HepG2 (cell line): ENCODE measurements around the gene UBE2Q2. TPM values are rescaled to one million over a fixed set of nuclear protein-coding genes. Genes with fewer than 3 reads are reported as not detected.
A peak's percentile ranks its signal among the peaks of the same experiment; 100 is the strongest.

ENCODE experiments used
- CREM ChIP-seq, 2 experiments: sonication (generic) in 1 of 2; formaldehyde crosslinking in 1 of 2; IDR thresholded peaks; 2 replicates each; pipeline versions ENCODE4 v1.4.0 to v1.6.1; 2016 to 2020; ENCODE audit warnings: antibody characterized with exemption in 1 of 2, mild to moderate bottlenecking in 1 of 2, missing genetic modification reagents in 1 of 2
- NFE2L2 ChIP-seq: fragments of 150-350 bp; IDR thresholded peaks from 2 replicates; pipeline ENCODE4 v1.6.1; 2014; ENCODE audit warnings: low read length
- NFKB2 ChIP-seq: sonication (generic); formaldehyde crosslinking; IDR thresholded peaks from 2 replicates; pipeline ENCODE4 v1.4.0; 2020; ENCODE audit warnings: missing genetic modification reagents, borderline replicate concordance
- NR2F6 ChIP-seq, 2 experiments: IDR thresholded peaks; 2 replicates each; pipeline ENCODE4 v1.6.1; 2016; ENCODE audit warnings: antibody characterized with exemption in 1 of 2, mild to moderate bottlenecking in 1 of 2
- SMYD3 ChIP-seq: sonication (generic); formaldehyde crosslinking; IDR thresholded peaks from 2 replicates; pipeline ENCODE4 v1.8.1; 2023; ENCODE audit warnings: mild to moderate bottlenecking, missing genetic modification reagents
- SP1 ChIP-seq, 2 experiments: fragments of 450-650 bp in 1 of 2; sonication (generic) in 1 of 2; formaldehyde crosslinking in 1 of 2; IDR thresholded peaks; 2 replicates each; pipeline versions ENCODE4 v1.4.0 to v1.6.1; 2016 to 2020; ENCODE audit warnings: missing genetic modification reagents in 1 of 2
- TOE1 ChIP-seq: sonication (generic); formaldehyde crosslinking; IDR thresholded peaks from 2 replicates; pipeline ENCODE4 v1.4.0; 2020; ENCODE audit warnings: mild to moderate bottlenecking, missing genetic modification reagents
- ZFAT ChIP-seq: sonication (generic); formaldehyde crosslinking; conservative IDR thresholded peaks from 2 replicates; pipeline ENCODE4 v1.8.1; 2023; ENCODE audit warnings: missing genetic modification reagents, inconsistent platforms
- ZKSCAN1 ChIP-seq: fragments of 150-350 bp; IDR thresholded peaks from 2 replicates; pipeline ENCODE4 v1.6.1; 2014; ENCODE audit warnings: low read length
- ZNF136 ChIP-seq: sonication (generic); formaldehyde crosslinking; IDR thresholded peaks from 2 replicates; pipeline ENCODE4 v1.8.1; 2022; ENCODE audit warnings: low read depth, mild to moderate bottlenecking, moderate library complexity, missing genetic modification reagents
- ZNF138 ChIP-seq: sonication (generic); formaldehyde crosslinking; IDR thresholded peaks from 2 replicates; pipeline ENCODE4 v1.5.0; 2020; ENCODE audit warnings: mild to moderate bottlenecking, low read depth, missing genetic modification reagents
- ZNF569 ChIP-seq: sonication (generic); formaldehyde crosslinking; IDR thresholded peaks from 2 replicates; pipeline ENCODE4 v1.5.0; 2020; ENCODE audit warnings: mild to moderate bottlenecking, missing genetic modification reagents, moderate library complexity, borderline replicate concordance
- polyA plus RNA-seq, 8 experiments: library from polyadenylated mRNA; depleted of rRNA in 3 of 8; stranded (reverse) in 7 of 8; unstranded in 1 of 8; fragments of >200 nt; fragmentation: Illumina TruSeq in 4 of 8; extraction: Trizol in 4 of 8; gene quantifications; 2 replicates each; pipeline versions ENCODE4 v1.2.1 to v1.2.3, GENCODE V29; 2011 to 2016; ENCODE audit warnings: low read depth in 4 of 8, missing spikeins in 1 of 8, mixed read lengths in 1 of 8; ENCODE audit not compliant: insufficient read depth in 1 of 8
- total RNA-seq, 5 experiments: library from RNA; depleted of rRNA; stranded (reverse); fragments of >200 nt; fragmentation: Illumina TruSeq; extraction: Trizol; gene quantifications; 2 replicates each; pipeline ENCODE4 v1.2.3, GENCODE V29; 2016; ENCODE audit warnings: low read depth in 1 of 5
- TF ChIP-seq, protein P1 (sequence below): sonication (generic); formaldehyde crosslinking; IDR thresholded peaks from 2 replicates; pipeline ENCODE4 v1.5.1; 2020; ENCODE audit warnings: mild to moderate bottlenecking, missing genetic modification reagents, borderline replicate concordance
- TF ChIP-seq, protein P2 (sequence below): IDR thresholded peaks from 2 replicates; pipeline ENCODE4 v1.6.1; 2016; ENCODE audit warnings: low read depth
- TF ChIP-seq, protein P3 (sequence below): sonication (generic); formaldehyde crosslinking; IDR thresholded peaks from 2 replicates; pipeline ENCODE4 v1.4.0; 2020; ENCODE audit warnings: missing genetic modification reagents
- TF ChIP-seq, protein P4 (sequence below): sonication (generic); formaldehyde crosslinking; conservative IDR thresholded peaks from 2 replicates; pipeline ENCODE4 v1.4.0; 2020; ENCODE audit warnings: missing genetic modification reagents

The UBE2Q2 gene
- total and polyA plus RNA-seq, 2 of the 13 experiments (the other 11 are each of a cell fraction or from before 2014, with no cell fraction given) = 10.6 to 20.4 TPM

DNA sequence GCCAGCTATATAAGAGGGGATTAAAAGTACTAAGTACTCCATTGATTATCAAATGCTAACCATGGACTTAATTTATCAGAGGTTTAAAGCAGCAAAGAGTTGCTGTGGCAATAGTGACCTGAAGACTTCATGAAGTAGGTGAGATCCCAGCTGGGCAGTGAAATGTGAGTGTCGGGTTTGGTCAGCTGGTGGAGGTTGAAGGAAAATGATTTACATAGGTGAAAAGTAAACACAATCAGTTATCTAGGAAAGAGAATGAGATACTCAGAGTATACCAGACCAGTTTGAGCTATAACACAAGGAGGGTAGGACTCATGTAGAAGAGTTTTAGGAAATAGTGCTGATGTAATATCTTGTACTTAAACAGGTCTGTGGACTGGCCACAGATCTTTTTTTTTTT is 43.9 kb downstream of the UBE2Q2 start (continued):
- TF ChIP-seq SMYD3 (CRISPR knock-in tag) (no peak), SP1 (IDR thresholded peaks at IDR 0.05) (no peak), SP1 (CRISPR knock-in tag; IDR thresholded peaks at IDR 0.05) (no peak), ZFAT (CRISPR knock-in tag) (no peak), ZNF136 (no peak), ZNF569 (CRISPR knock-in tag) (no peak), ZKSCAN1 (no peak), CREM (IDR thresholded peaks at IDR 0.05) (no peak), CREM (CRISPR knock-in tag; IDR thresholded peaks at IDR 0.05) (no peak), NR2F6 (IDR thresholded peaks at IDR 0.05) (no peak), NR2F6 (CRISPR knock-in tag; IDR thresholded peaks at IDR 0.05) (no peak), ZNF138 (no peak), NFKB2 (CRISPR knock-in tag) (no peak), NFE2L2 (no peak), TOE1 (no peak)
- TF ChIP-seq, protein P1, sequence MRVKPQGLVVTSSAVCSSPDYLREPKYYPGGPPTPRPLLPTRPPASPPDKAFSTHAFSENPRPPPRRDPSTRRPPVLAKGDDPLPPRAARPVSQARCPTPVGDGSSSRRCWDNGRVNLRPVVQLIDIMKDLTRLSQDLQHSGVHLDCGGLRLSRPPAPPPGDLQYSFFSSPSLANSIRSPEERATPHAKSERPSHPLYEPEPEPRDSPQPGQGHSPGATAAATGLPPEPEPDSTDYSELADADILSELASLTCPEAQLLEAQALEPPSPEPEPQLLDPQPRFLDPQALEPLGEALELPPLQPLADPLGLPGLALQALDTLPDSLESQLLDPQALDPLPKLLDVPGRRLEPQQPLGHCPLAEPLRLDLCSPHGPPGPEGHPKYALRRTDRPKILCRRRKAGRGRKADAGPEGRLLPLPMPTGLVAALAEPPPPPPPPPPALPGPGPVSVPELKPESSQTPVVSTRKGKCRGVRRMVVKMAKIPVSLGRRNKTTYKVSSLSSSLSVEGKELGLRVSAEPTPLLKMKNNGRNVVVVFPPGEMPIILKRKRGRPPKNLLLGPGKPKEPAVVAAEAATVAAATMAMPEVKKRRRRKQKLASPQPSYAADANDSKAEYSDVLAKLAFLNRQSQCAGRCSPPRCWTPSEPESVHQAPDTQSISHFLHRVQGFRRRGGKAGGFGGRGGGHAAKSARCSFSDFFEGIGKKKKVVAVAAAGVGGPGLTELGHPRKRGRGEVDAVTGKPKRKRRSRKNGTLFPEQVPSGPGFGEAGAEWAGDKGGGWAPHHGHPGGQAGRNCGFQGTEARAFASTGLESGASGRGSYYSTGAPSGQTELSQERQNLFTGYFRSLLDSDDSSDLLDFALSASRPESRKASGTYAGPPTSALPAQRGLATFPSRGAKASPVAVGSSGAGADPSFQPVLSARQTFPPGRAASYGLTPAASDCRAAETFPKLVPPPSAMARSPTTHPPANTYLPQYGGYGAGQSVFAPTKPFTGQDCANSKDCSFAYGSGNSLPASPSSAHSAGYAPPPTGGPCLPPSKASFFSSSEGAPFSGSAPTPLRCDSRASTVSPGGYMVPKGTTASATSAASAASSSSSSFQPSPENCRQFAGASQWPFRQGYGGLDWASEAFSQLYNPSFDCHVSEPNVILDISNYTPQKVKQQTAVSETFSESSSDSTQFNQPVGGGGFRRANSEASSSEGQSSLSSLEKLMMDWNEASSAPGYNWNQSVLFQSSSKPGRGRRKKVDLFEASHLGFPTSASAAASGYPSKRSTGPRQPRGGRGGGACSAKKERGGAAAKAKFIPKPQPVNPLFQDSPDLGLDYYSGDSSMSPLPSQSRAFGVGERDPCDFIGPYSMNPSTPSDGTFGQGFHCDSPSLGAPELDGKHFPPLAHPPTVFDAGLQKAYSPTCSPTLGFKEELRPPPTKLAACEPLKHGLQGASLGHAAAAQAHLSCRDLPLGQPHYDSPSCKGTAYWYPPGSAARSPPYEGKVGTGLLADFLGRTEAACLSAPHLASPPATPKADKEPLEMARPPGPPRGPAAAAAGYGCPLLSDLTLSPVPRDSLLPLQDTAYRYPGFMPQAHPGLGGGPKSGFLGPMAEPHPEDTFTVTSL (CRISPR knock-in tag) = no peak
- TF ChIP-seq, protein P2, sequence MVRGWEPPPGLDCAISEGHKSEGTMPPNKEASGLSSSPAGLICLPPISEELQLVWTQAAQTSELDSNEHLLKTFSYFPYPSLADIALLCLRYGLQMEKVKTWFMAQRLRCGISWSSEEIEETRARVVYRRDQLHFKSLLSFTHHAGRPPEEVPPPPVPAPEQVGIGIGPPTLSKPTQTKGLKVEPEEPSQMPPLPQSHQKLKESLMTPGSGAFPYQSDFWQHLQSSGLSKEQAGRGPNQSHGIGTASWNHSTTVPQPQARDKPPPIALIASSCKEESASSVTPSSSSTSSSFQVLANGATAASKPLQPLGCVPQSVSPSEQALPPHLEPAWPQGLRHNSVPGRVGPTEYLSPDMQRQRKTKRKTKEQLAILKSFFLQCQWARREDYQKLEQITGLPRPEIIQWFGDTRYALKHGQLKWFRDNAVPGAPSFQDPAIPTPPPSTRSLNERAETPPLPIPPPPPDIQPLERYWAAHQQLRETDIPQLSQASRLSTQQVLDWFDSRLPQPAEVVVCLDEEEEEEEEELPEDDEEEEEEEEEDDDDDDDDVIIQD (CRISPR knock-in tag) = peak; percentile 74; the same call in 1 of the 2 replicates
- TF ChIP-seq, protein P3, sequence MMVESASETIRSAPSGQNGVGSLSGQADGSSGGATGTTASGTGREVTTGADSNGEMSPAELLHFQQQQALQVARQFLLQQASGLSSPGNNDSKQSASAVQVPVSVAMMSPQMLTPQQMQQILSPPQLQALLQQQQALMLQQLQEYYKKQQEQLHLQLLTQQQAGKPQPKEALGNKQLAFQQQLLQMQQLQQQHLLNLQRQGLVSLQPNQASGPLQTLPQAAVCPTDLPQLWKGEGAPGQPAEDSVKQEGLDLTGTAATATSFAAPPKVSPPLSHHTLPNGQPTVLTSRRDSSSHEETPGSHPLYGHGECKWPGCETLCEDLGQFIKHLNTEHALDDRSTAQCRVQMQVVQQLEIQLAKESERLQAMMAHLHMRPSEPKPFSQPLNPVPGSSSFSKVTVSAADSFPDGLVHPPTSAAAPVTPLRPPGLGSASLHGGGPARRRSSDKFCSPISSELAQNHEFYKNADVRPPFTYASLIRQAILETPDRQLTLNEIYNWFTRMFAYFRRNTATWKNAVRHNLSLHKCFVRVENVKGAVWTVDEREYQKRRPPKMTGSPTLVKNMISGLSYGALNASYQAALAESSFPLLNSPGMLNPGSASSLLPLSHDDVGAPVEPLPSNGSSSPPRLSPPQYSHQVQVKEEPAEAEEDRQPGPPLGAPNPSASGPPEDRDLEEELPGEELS (CRISPR knock-in tag) = no peak
- TF ChIP-seq, protein P4, sequence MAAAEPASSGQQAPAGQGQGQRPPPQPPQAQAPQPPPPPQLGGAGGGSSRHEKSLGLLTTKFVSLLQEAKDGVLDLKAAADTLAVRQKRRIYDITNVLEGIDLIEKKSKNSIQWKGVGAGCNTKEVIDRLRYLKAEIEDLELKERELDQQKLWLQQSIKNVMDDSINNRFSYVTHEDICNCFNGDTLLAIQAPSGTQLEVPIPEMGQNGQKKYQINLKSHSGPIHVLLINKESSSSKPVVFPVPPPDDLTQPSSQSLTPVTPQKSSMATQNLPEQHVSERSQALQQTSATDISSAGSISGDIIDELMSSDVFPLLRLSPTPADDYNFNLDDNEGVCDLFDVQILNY = no peak
